Measurements from ENCODE around the gene DNAJC4. TPM values are rescaled to one million over a fixed set of nuclear protein-coding genes. Genes with fewer than 3 reads are reported as not detected.
A peak's percentile ranks its signal among the peaks of the same experiment; 100 is the strongest.

The DNAJC4 gene
- total and polyA plus RNA-seq, 9 of the 15 experiments (the other 6 are each of a cell fraction or from before 2014, with no cell fraction given), result 4.0 to 32.6 (median 19.9) TPM

- in situ Hi-C loops (cut with MboI), result no loop called here
- peaks cover 49% of the 10 kb centered on the region for H3K79me2 ChIP-seq (ENCODE audit: control insufficient read depth, insufficient read depth, low read length)
- POLR2A ChIA-PET, result interaction anchor here (0.7 to 7.8 kb wide), 10 partner anchors 10 to 1874 kb away, joined by 3 to 58 read pairs (median 4); partner anchors contain the start of genes FERMT3, STIP1 and VEGFB
- BruUV-seq (replicated peaks), result no TSS peak
- peak overlapping the region; percentile 98 for H3K27ac ChIP-seq (ENCODE audit: extremely low read depth, low read depth, low read length)
- H3K27me3 ChIP-seq (ENCODE audit: control insufficient read depth in 2 of 2, insufficient read depth in 2 of 2, low read length in 2 of 2), result no peaks in the 10 kb centered on the region
- H3K4me1 ChIP-seq (replicated peaks in 1 of 2; ENCODE audit: control insufficient read depth in 2 of 2, insufficient read depth in 2 of 2, low read length in 2 of 2), result peaks cover 41 to 90% of the 10 kb centered on the region in 2 experiments
- peaks cover 37% of the 10 kb centered on the region for H3K36me3 ChIP-seq (ENCODE audit: control insufficient read depth, insufficient read depth, low read length)
- FAIRE-seq (no peak), DNase-seq (ENCODE audit: extremely low read depth in 1 of 4, low spot score in 3 of 4) (peak; percentile 47 to 85 (median 62)), ATAC-seq (no peak)
- WGBS (ENCODE audit: insufficient coverage, low coverage, missing lambda C conversion rate), result under 1% methylated on average over 43 of the region's 46 CpGs
- CTCF ChIA-PET (ENCODE audit: low intra/inter-chr PET ratio), result no interaction called here
- H3K4me2 ChIP-seq (ENCODE audit: insufficient read depth, low read length), result peak overlapping the region; percentile 99
- 0 out of 2 replicates have a peak, but pooled peaks cover 3% of the 10 kb centered on the region for H4K20me1 ChIP-seq (replicated peaks; ENCODE audit: control insufficient read depth, insufficient read depth, low read length)
- H3K9me3 ChIP-seq (replicated peaks; ENCODE audit: control insufficient read depth, insufficient read depth, low read depth, low read length), result no peaks in the 10 kb centered on the region
- intact Hi-C loops (cut with micrococcal nuclease), result loop anchor here (2.0 to 10.0 kb wide), 3 partner anchors 23 to 59 kb away; partner anchors contain the start of genes CATSPERZ, ESRRA and FERMT3
- H3K9ac ChIP-seq (ENCODE audit: insufficient read depth in 1 of 2, low read depth in 2 of 2, low read length in 2 of 2), result peak overlapping the region; percentile 95 to 98
- H3K4me3 ChIP-seq, result peak overlapping the region; percentile 98
- H3K9me1 ChIP-seq (ENCODE audit: control insufficient read depth, insufficient read depth, low read length), result no peaks in the 10 kb centered on the region
- H2AFZ ChIP-seq (ENCODE audit: low read depth, low read length), result 0 out of 2 replicates have a peak overlapping the region, but pooled peaks have one; percentile 8
- TF ChIP-seq RFX7 (CRISPR knock-in tag; IDR thresholded peaks at IDR 0.05), result no peak
- TF ChIP-seq NR1H2 (CRISPR knock-in tag; IDR thresholded peaks at IDR 0.05), result no peak
- no peak for TF ChIP-seq RAD51 (IDR thresholded peaks at IDR 0.05; ENCODE audit: borderline replicate concordance, low read depth)
- TF ChIP-seq ZNF263 (CRISPR knock-in tag; IDR thresholded peaks at IDR 0.05; ENCODE audit: borderline replicate concordance), result no peak
- no peak for TF ChIP-seq SMAD1 (IDR thresholded peaks at IDR 0.05; ENCODE audit: low read depth, low read length, partially characterized antibody)
- TF ChIP-seq ZNF766 (CRISPR knock-in tag; conservative IDR thresholded peaks at IDR 0.05), result no peak
- no peak for TF ChIP-seq PCBP1 (IDR thresholded peaks at IDR 0.05; ENCODE audit: low read depth, low read length, poor library complexity, severe bottlenecking)
- peak in 1 of 2 experiments; percentile 72; a peak in 2 of 4 replicates for TF ChIP-seq HDAC1 (IDR thresholded peaks at IDR 0.05)
- no peak for TF ChIP-seq ZBTB17 (CRISPR knock-in tag; IDR thresholded peaks at IDR 0.05)
- TF ChIP-seq FOXA3 (CRISPR knock-in tag; conservative IDR thresholded peaks at IDR 0.05 in 1 of 2, IDR thresholded peaks at IDR 0.05 in 1 of 2), result no peak
- no peak for TF ChIP-seq ELF2 (CRISPR knock-in tag; IDR thresholded peaks at IDR 0.05)
- TF ChIP-seq MAX (CRISPR knock-in tag; IDR thresholded peaks at IDR 0.05), result no peak
- TF ChIP-seq TOE1 (IDR thresholded peaks at IDR 0.05; ENCODE audit: borderline replicate concordance), result peak; percentile 60; the same call in 1 of the 2 replicates
- no peak for TF ChIP-seq TOE1 (CRISPR knock-in tag; IDR thresholded peaks at IDR 0.05; ENCODE audit: borderline replicate concordance, low read depth)
- no peak for TF ChIP-seq GMEB1 (CRISPR knock-in tag; IDR thresholded peaks at IDR 0.05)
- TF ChIP-seq ZNF830 (CRISPR knock-in tag; IDR thresholded peaks at IDR 0.05), result no peak
- 0 out of 2 replicates have a peak, but pooled peaks have one; percentile 30 for TF ChIP-seq MTA1 (IDR thresholded peaks at IDR 0.05; ENCODE audit: borderline replicate concordance)
- 0 out of 2 replicates have a peak, but pooled peaks have one; percentile 5 for TF ChIP-seq ETV1 (tag; conservative IDR thresholded peaks at IDR 0.05; ENCODE audit: low read depth)
- TF ChIP-seq ZNF695 (CRISPR knock-in tag; IDR thresholded peaks at IDR 0.05), result no peak
These were observed 15.7 kb downstream of the DNAJC4 start for GRCh38 chr11:64245797-64246620.
